Prostate gland (tissue), 2 donors: ENCODE data around the gene NRM. TPM values are rescaled to one million over a fixed set of nuclear protein-coding genes. Genes with fewer than 3 reads are reported as not detected.

Experiments
- DNase-seq: peaks from one replicate; pipeline ENCODE4 v3.0.0-alpha.2; 2019; ENCODE audit warnings: low spot score
- H3K27ac ChIP-seq, 2 donors: fragments of 200-600 bp; sonication (generic); 2 replicates each; pipeline ENCODE4 v1.5.1; 2017 to 2019
- H3K27me3 ChIP-seq: fragments of 200-600 bp; sonication (generic); replicated peaks from 2 replicates; pipeline ENCODE4 v1.5.1; 2019; ENCODE audit not compliant: insufficient read depth
- H3K36me3 ChIP-seq, 2 donors: fragments of 200-600 bp; sonication (generic); 1 replicate in 1 of 2; 2 replicates in 1 of 2; pipeline versions ENCODE4 v1.5.1 to v1.8.1; 2017 to 2019
- H3K4me1 ChIP-seq: fragments of 200-600 bp; sonication (generic); replicated peaks from 2 replicates; pipeline ENCODE4 v1.5.1; 2019
- H3K4me3 ChIP-seq, 2 donors: fragments of 200-600 bp; sonication (generic); 2 replicates each; pipeline ENCODE4 v1.5.1; 2017 to 2019
- H3K9me3 ChIP-seq: fragments of 200-600 bp; sonication (generic); 2 replicates; pipeline ENCODE4 v1.5.1; 2017
- CTCF ChIP-seq, 4 experiments: fragments of 200-600 bp in 2 of 4; fragments of 450-650 bp in 2 of 4; sonication (generic) in 2 of 4; IDR thresholded peaks; 1 replicate in 3 of 4; 2 replicates in 1 of 4; pipeline ENCODE4 v1.5.1; 2016 to 2019; ENCODE audit warnings: antibody characterized with exemption in 4 of 4, mild to moderate bottlenecking in 2 of 4, moderate library complexity in 2 of 4
- POLR2A ChIP-seq: fragments of 450-650 bp; IDR thresholded peaks from one replicate; pipeline ENCODE4 v1.6.1; 2016; ENCODE audit warnings: antibody characterized with exemption, mild to moderate bottlenecking
- POLR2AphosphoS5 ChIP-seq: sonication (generic); formaldehyde crosslinking; IDR thresholded peaks from one replicate; pipeline ENCODE4 v1.6.1; 2017; ENCODE audit warnings: antibody characterized with exemption
- WGBS: methylation state at CpG from one replicate; pipeline ENCODE4 v1.1.5; 2018; 5-methylcytosine and 5-hydroxymethylcytosine counted together
- intact Hi-C: fragments of 100-400 bp; cut with DNase I; formaldehyde crosslinking; loops from one replicate; pipeline ENCODE4 v1.14.2; 2022
- total RNA-seq, 2 donors: library from RNA; depleted of rRNA; stranded (reverse); fragments of >200 nt; gene quantifications; one replicate each; pipeline ENCODE4 v1.1.0, GENCODE V29; 2016

Gene NRM
- 1 to 10 TPM; 5.9 to 7.3 TPM for total RNA-seq

- Histone ChIP-seq H3K9me3 (no peaks in the 10 kb centered on the region), H3K27me3 (no peaks in the 10 kb centered on the region), H3K36me3 (no peaks in the 10 kb centered on the region), H3K4me1 (no peaks in the 10 kb centered on the region), H3K27ac (peak within 1 kb of the TSS; percentile 85 to 86), H3K4me3 (peak within 1 kb of the TSS; percentile 50 to 52)
- DNase-seq = peak; percentile 87
- under 1% methylated on average over 40 of the region's 40 CpGs for WGBS
- intact Hi-C loops = no loop called here
- TF ChIP-seq CTCF (IDR thresholded peaks at IDR 0.05) (peak in 2 of 4 experiments; percentile 13 to 19), POLR2AphosphoS5 (peak; percentile 78), POLR2A (peak; percentile 22)
These were observed at the start of gene NRM for GRCh38 chr6:30690403-30691207. NRM (minus strand) TSS chr6:30690984; CDS start chr6:30690974, 10 bp downstream.

- no peaks in the 10 kb centered on the region for H3K9me3 ChIP-seq
- peaks cover 0 to 4% of the 10 kb centered on the region in 2 donors for H3K36me3 ChIP-seq
- no peak for DNase-seq
- no peak overlapping the region for H3K27ac ChIP-seq
- no peaks in the 10 kb centered on the region for H3K4me1 ChIP-seq
- no peak overlapping the region for H3K4me3 ChIP-seq
- intact Hi-C loops = loop anchor here (5.0 kb wide), 4 partner anchors 42 to 337 kb away; no protein-coding TSS in a partner anchor
- TF ChIP-seq POLR2AphosphoS5 = no peak
- WGBS = 88% methylated on average over 2 of the region's 2 CpGs
- H3K27me3 ChIP-seq = no peaks in the 10 kb centered on the region
These were observed 49.7 kb upstream of the NRM start for GRCh38 chr6:30740540-30740870.

- Histone ChIP-seq H3K4me3 (no peak overlapping the region), H3K9me3 (no peaks in the 10 kb centered on the region), H3K27me3 (no peaks in the 10 kb centered on the region), H3K36me3 (peaks cover 0 to 4% of the 10 kb centered on the region in 2 donors), H3K27ac (no peak overlapping the region), H3K4me1 (no peaks in the 10 kb centered on the region)
- DNase-seq = no peak
- WGBS = 80% methylated on average over 6 of the region's 6 CpGs
- TF ChIP-seq CTCF (IDR thresholded peaks at IDR 0.05) (no peak), POLR2A (no peak), POLR2AphosphoS5 (no peak)
- intact Hi-C loops = no loop called here
These were observed 47.7 kb upstream of the NRM start for GRCh38 chr6:30738532-30738931.

DNA sequence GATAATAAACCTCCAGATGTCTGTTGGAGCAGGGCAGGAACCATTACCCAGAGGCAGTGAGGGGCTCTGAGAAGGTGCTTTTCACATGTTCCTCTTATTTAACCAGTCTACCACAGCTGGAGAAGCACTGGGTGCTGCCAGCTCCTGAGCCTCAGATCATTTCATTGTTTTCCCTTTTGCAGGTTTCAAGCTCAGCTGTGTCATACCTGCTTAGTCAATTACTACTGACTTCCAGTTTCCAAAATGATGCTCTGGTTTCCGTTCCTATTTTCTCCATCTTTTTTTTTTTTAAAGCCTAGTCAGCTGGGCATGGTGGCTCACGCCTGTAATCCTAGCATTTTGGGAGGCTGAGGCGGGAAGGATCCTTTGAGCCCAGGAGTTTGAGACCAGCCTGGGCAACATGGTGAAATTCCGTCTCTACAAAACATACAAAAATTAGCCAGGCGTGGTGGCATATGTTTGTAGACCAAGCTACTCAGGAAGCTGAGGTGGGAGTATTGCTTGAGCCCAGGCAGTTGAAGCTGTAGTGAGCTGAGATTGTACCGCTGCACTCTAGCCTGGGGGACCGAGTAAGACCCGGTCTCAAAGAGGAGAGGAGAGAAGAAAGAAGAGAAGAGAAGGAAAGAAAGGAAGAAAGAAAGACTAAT is 45.0 kb upstream of the NRM start:
- TF ChIP-seq CTCF (IDR thresholded peaks at IDR 0.05) = no peak
- TF ChIP-seq POLR2AphosphoS5 = no peak
- no peak for TF ChIP-seq POLR2A
- H3K27ac ChIP-seq = no peak overlapping the region
- no peaks in the 10 kb centered on the region for H3K27me3 ChIP-seq
- no peaks in the 10 kb centered on the region for H3K9me3 ChIP-seq
- H3K4me3 ChIP-seq = no peak overlapping the region
- H3K4me1 ChIP-seq = peaks cover 1% of the 10 kb centered on the region
- 89% methylated on average over 8 of the region's 8 CpGs for WGBS
- intact Hi-C loops = no loop called here
- DNase-seq = no peak
- H3K36me3 ChIP-seq = peaks cover 0 to 4% of the 10 kb centered on the region in 2 donors

DNA sequence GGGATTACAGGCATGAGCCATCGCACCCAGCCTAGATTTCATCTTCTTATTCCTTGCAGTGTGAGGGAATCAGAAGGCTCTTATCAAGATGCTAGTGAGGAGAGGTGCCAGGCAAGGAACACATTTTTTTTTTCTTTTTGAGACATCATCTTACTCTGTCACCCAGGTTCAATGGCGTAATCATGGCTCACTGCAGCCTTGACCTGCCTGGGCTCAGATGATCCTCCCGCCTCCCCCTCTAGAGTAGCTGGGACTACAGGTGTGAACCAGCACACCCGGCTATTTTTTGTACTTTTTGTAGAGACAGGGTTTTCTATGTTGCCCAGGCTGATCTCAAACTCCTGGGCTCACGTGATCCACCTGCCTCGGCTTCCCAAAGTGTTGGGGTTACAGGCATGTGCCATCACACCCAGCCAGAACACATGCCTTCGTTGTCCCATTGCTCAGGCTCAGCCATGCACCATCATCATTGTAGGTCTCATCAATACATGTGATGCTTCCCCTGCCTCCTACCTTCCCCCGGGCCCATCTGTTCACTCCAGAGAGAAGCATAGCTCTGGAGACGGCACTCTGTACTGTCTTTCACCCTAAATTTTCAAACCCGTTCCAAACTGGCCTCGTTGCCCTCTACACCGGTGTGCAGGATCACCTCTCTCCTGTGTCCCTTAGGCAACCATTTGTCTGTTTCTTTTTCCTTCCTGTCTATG is 41.6 kb upstream of the NRM start:
- no peak for TF ChIP-seq POLR2A
- Histone ChIP-seq H3K27ac (no peak overlapping the region), H3K27me3 (no peaks in the 10 kb centered on the region), H3K9me3 (no peaks in the 10 kb centered on the region), H3K4me1 (peaks cover 4% of the 10 kb centered on the region), H3K4me3 (no peak overlapping the region), H3K36me3 (no peaks in the 10 kb centered on the region)
- no peak for DNase-seq
- 89% methylated on average over 12 of the region's 12 CpGs for WGBS
- intact Hi-C loops = no loop called here
